SU-DHL-6 (cell line): Measurements from ENCODE around the gene AHI1.
"Not testable (repeated sequence)": the region's sequence is repeated elsewhere in the genome, so short reads cannot be mapped to it uniquely, and the experiment has no call there.

ENCODE experiments used
- CTCF ChIP-seq: fragments of 200-600 bp; sonication (generic); IDR thresholded peaks from one replicate; pipeline ENCODE4 v1.5.1; 2017; ENCODE audit warnings: antibody characterized with exemption, mild to moderate bottlenecking, low read length, moderate library complexity; ENCODE audit not compliant: insufficient read depth, poor library complexity, severe bottlenecking
- EZH2phosphoT487 ChIP-seq: fragments of 200-600 bp; sonication (generic), shearing (Covaris generic); conservative IDR thresholded peaks from 2 replicates; pipeline ENCODE4 v1.6.1; 2018; ENCODE audit warnings: mild to moderate bottlenecking, antibody characterized with exemption, low read length, moderate library complexity, mixed read lengths

DNA sequence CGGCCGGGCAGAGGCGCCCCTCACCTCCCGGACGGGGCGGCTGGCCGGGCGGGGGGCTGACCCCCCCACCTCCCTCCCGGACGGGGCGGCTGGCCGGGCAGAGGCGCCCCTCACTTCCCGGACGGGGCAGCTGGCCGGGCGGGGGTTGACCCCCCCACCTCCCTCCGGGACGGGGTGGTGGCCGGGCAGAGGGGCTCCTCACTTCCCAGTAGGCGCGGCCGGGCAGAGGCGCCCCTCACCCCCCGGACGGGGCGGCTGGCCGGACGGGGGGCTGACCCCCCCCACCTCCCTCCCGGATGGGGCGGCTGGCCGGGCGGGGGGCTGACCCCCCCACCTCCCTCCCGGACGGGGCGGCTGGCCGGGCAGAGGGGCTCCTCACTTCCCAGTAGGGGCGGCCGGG is 133.9 kb downstream of the AHI1 start:
- TF ChIP-seq CTCF, EZH2phosphoT487: not testable (repeated sequence)
